IMR-90 (cell line): ENCODE measurements around the gene NTN4. TPM values are rescaled to one million over a fixed set of nuclear protein-coding genes. Genes with fewer than 3 reads are reported as not detected.

ENCODE experiments used
- ATAC-seq: fragments of 200-7000 bp; cut with Tn5 transposase; 2 replicates; pipeline ENCODE4 v1.9.1; 2020; ENCODE audit warnings: low read depth, mild to moderate bottlenecking, moderate library complexity
- BruUV-seq: library from RNA; stranded (reverse); fragments of 400-500 nt; replicated peaks from 2 replicates; lab custom pipeline; 2021; lab: Mats Ljungman, UMichigan
- CTCF ChIA-PET: fragments of 300-600 bp; formaldehyde crosslinking; extraction: SDS; loops from one replicate; lab custom pipeline; 2021; ENCODE audit warnings: antibody characterized with exemption; lab: Yijun Ruan, JAX
- POLR2A ChIA-PET: fragments of 300-600 bp; sonication (Branson Sonifier 250); formaldehyde crosslinking; loops from one replicate; lab custom pipeline; 2022; ENCODE audit warnings: antibody characterized with exemption; ENCODE audit not compliant: unreplicated experiment; lab: Charles Lee
- DNase-seq: peaks from one replicate; pipeline ENCODE4 v3.0.0; 2013
- H2AFZ ChIP-seq: replicated peaks from 2 replicates; pipeline ENCODE3; 2013; ENCODE audit warnings: low read length, mild to moderate bottlenecking; ENCODE audit not compliant: poor library complexity
- H2AK5ac ChIP-seq: 2 replicates; pipeline ENCODE4 v1.6.1; 2013; ENCODE audit warnings: low read depth, low read length, inconsistent platforms
- H2AK9ac ChIP-seq: replicated peaks from 2 replicates; pipeline ENCODE3; 2013; ENCODE audit warnings: mild to moderate bottlenecking, low read depth, low read length, moderate library complexity; ENCODE audit not compliant: poor library complexity
- H2BK120ac ChIP-seq: 2 replicates; pipeline ENCODE4 v1.6.1; 2013; ENCODE audit warnings: low read depth, low read length, inconsistent platforms
- H2BK15ac ChIP-seq: 3 replicates; pipeline ENCODE4 v1.6.1; 2013; ENCODE audit warnings: low read depth, low read length, inconsistent platforms
- H2BK20ac ChIP-seq: 2 replicates; pipeline ENCODE4 v1.6.1; 2013; ENCODE audit warnings: low read depth, mild to moderate bottlenecking, inconsistent platforms, low read length, moderate library complexity
- H2BK5ac ChIP-seq: 2 replicates; pipeline ENCODE4 v1.6.1; 2013; ENCODE audit warnings: mild to moderate bottlenecking, low read depth, low read length, inconsistent platforms; ENCODE audit not compliant: poor library complexity, severe bottlenecking
- H3K14ac ChIP-seq: replicated peaks from 2 replicates; pipeline ENCODE4 v1.6.1; 2013; ENCODE audit warnings: low read depth, low read length, inconsistent platforms
- H3K18ac ChIP-seq: 2 replicates; pipeline ENCODE4 v1.6.1; 2013; ENCODE audit warnings: low read depth, low read length, control low read depth
- H3K23ac ChIP-seq: 2 replicates; pipeline ENCODE4 v1.6.1; 2013; ENCODE audit warnings: low read depth, low read length, inconsistent platforms
- H3K27ac ChIP-seq: 2 replicates; pipeline ENCODE4 v1.5.1; 2013; ENCODE audit warnings: mild to moderate bottlenecking, control low read depth, low read length; ENCODE audit not compliant: insufficient read depth
- H3K27me3 ChIP-seq: 2 replicates; pipeline ENCODE4 v1.6.1; 2013; ENCODE audit warnings: low read length; ENCODE audit not compliant: control insufficient read depth, insufficient read depth
- H3K36me3 ChIP-seq: 2 replicates; pipeline ENCODE4 v1.6.1; 2013; ENCODE audit warnings: low read length, mixed read lengths; ENCODE audit not compliant: control insufficient read depth, insufficient read depth
- H3K4ac ChIP-seq: 2 replicates; pipeline ENCODE4 v1.6.1; 2013; ENCODE audit warnings: low read depth, low read length, inconsistent platforms
- H3K4me1 ChIP-seq: 2 replicates; pipeline ENCODE4 v1.6.1; 2013; ENCODE audit warnings: low read length, mixed read lengths; ENCODE audit not compliant: control insufficient read depth, insufficient read depth
- H3K4me2 ChIP-seq: 2 replicates; pipeline ENCODE4 v1.6.1; 2013; ENCODE audit warnings: low read depth, mild to moderate bottlenecking, control low read depth, low read length, moderate library complexity
- H3K4me3 ChIP-seq: 2 replicates; pipeline ENCODE4 v1.5.1; 2013; ENCODE audit warnings: low read depth, mild to moderate bottlenecking, control low read depth, low read length, moderate library complexity; ENCODE audit not compliant: insufficient read depth
- H3K56ac ChIP-seq: 2 replicates; pipeline ENCODE4 v1.6.1; 2013; ENCODE audit warnings: low read length, inconsistent platforms; ENCODE audit not compliant: insufficient read depth; ENCODE audit errors: extremely low read depth
- H3K79me1 ChIP-seq, 2 experiments: 2 replicates each; pipeline ENCODE4 v1.6.1; 2013; ENCODE audit warnings: low read length in 2 of 2, inconsistent platforms in 1 of 2, low read depth in 1 of 2
- H3K9ac ChIP-seq: 2 replicates; pipeline ENCODE4 v1.6.1; 2013; ENCODE audit warnings: low read depth, low read length, control low read depth
- H3K9me1 ChIP-seq: 2 replicates; pipeline ENCODE4 v1.6.1; 2013; ENCODE audit warnings: low read length, inconsistent platforms; ENCODE audit not compliant: insufficient read depth
- H3K9me3 ChIP-seq: 2 replicates; pipeline ENCODE4 v1.6.1; 2013; ENCODE audit warnings: low read length; ENCODE audit not compliant: control insufficient read depth, insufficient read depth
- H4K20me1 ChIP-seq: 2 replicates; pipeline ENCODE4 v1.6.1; 2013; ENCODE audit warnings: low read length, inconsistent platforms; ENCODE audit not compliant: insufficient read depth
- H4K5ac ChIP-seq: 2 replicates; pipeline ENCODE4 v1.6.1; 2013; ENCODE audit warnings: mild to moderate bottlenecking, low read depth, low read length, control low read depth
- H4K8ac ChIP-seq, 2 experiments: 2 replicates each; pipeline ENCODE4 v1.6.1; 2013; ENCODE audit warnings: low read depth in 2 of 2, low read length in 2 of 2, control low read depth in 1 of 2, inconsistent platforms in 1 of 2
- H4K91ac ChIP-seq: 2 replicates; pipeline ENCODE4 v1.6.1; 2013; ENCODE audit warnings: low read depth, low read length, inconsistent platforms; ENCODE audit not compliant: insufficient read depth
- RCOR1 ChIP-seq: IDR thresholded peaks from 2 replicates; pipeline ENCODE4 v1.6.1; 2012; ENCODE audit warnings: mild to moderate bottlenecking, low read length, improper control_type of control experiment; ENCODE audit not compliant: insufficient replicate concordance
- WGBS, 2 experiments: methylation state at CpG; one replicate each; pipeline versions ENCODE4 v1.1.5 to v1.1.7; 2013; ENCODE audit warnings: missing lambda C conversion rate in 2 of 2; ENCODE audit not compliant: insufficient read length in 1 of 2; ENCODE audit errors: extremely low coverage in 2 of 2; 5-methylcytosine and 5-hydroxymethylcytosine counted together
- dilution Hi-C: fragments of 300-500 bp; cut with HindIII; formaldehyde crosslinking; loops from one replicate; pipeline ENCODE4 v1.14.3; 2018; ENCODE audit warnings: low sequenced_read_pairs; ENCODE audit not compliant: unreplicated experiment
- in situ Hi-C: fragments of 300-500 bp; cut with MboI; formaldehyde crosslinking; loops from 3 replicates; pipeline ENCODE4 v1.14.3; 2019; ENCODE audit warnings: low sequenced_read_pairs, inconsistent platforms, mixed read lengths
- intact Hi-C: fragments of 100-400 bp; cut with micrococcal nuclease; formaldehyde crosslinking; loops from 2 replicates; pipeline ENCODE4 v1.10.0; 2022
- polyA plus RNA-seq, 3 experiments: library from polyadenylated mRNA; depleted of rRNA; stranded (reverse); fragments of >200 nt; gene quantifications; 2 replicates each; pipeline ENCODE4 v1.2.3, GENCODE V29; 2012; ENCODE audit warnings: low replicate concordance in 1 of 3
- total RNA-seq: library from RNA; depleted of rRNA; stranded (reverse); fragments of >200 nt; gene quantifications from 2 replicates; pipeline ENCODE4 v1.2.3, GENCODE V29; 2012

Gene NTN4
- total and polyA plus RNA-seq, 2 of the 4 experiments (the other 2 are of a cell fraction): 54.6 to 56.6 TPM

GRCh38 chr12:95614390-95614982 is 176.1 kb downstream of the NTN4 start:
- Histone ChIP-seq H3K56ac (no peak overlapping the region), H4K91ac (no peak overlapping the region), H2BK20ac (0 out of 2 replicates have a peak overlapping the region, but pooled peaks have one; percentile 34), H3K4me2 (no peak overlapping the region), H3K18ac (no peak overlapping the region), H3K27ac (no peak overlapping the region), H3K4me1 (0 out of 2 replicates have a peak, but pooled peaks cover 2% of the 10 kb centered on the region), H3K23ac (0 out of 2 replicates have a peak overlapping the region, but pooled peaks have one; percentile 2), H3K79me1 (no peaks in the 10 kb centered on the region), H3K9me3 (no peaks in the 10 kb centered on the region), H4K20me1 (no peaks in the 10 kb centered on the region), H2AK9ac (no peak overlapping the region), H4K5ac (no peak overlapping the region), H2BK120ac (peak overlapping the region; percentile 26; the same call in 1 of the 2 replicates), H3K36me3 (no peaks in the 10 kb centered on the region), H3K4me3 (no peak overlapping the region), H2AK5ac (no peak overlapping the region), H4K8ac (peak overlapping the region; percentile 60 to 69; a peak in 3 of 4 replicates), H3K27me3 (no peaks in the 10 kb centered on the region), H3K14ac (no peak overlapping the region), H3K4ac (peak overlapping the region; percentile 63; the same call in 1 of the 2 replicates), H3K9ac (no peak overlapping the region), H2BK5ac (no peak overlapping the region), H2BK15ac (peak overlapping the region; percentile 76; the same call in 2 of the 3 replicates), H3K9me1 (peaks cover 2% of the 10 kb centered on the region), H2AFZ (no peak overlapping the region)
- intact Hi-C loops (no loop called here), in situ Hi-C loops (loop anchor here (25.0 kb wide), 1 partner anchor 598 kb away; no protein-coding TSS in a partner anchor), dilution Hi-C loops (no loop called here)
- no CpG with 5 or more reads among the region's 2 CpGs for WGBS, 2 experiments
- TF ChIP-seq RCOR1: no peak
- ChIA-PET POLR2A (no interaction called here), CTCF (interaction anchor here (0.6 kb wide), 1 partner anchor 134 kb away, joined by 3 read pairs; no protein-coding TSS in a partner anchor)
- ATAC-seq: no peak
- no peak for DNase-seq
- no TSS peak for BruUV-seq
